ENCODE data around the gene TDRD9. TPM values are rescaled to one million over a fixed set of nuclear protein-coding genes. Genes with fewer than 3 reads are reported as not detected.

The TDRD9 gene
- total and polyA plus RNA-seq, 2 of the 4 experiments (the other 2 are of a cell fraction), result 0.07 to 0.18 TPM

GRCh38 chr14:104091927-104092771 is 163.9 kb downstream of the TDRD9 start:
- Histone ChIP-seq H3K9me3 (ENCODE audit: control insufficient read depth, insufficient read depth, low read length) (no peaks in the 10 kb centered on the region), H3K9ac (ENCODE audit: low read depth, low read length) (no peak overlapping the region), H4K5ac (ENCODE audit: low read depth, low read length) (no peak overlapping the region), H2BK5ac (ENCODE audit: low read depth, low read length, poor library complexity, severe bottlenecking) (no peak overlapping the region), H3K27me3 (ENCODE audit: control insufficient read depth, insufficient read depth, low read length) (no peaks in the 10 kb centered on the region; the same call in 1 of the 2 replicates), H4K20me1 (ENCODE audit: insufficient read depth, low read length) (no peaks in the 10 kb centered on the region), H3K4me2 (ENCODE audit: low read depth, low read length) (no peak overlapping the region), H3K4me1 (ENCODE audit: control insufficient read depth, insufficient read depth, low read length) (no peaks in the 10 kb centered on the region), H4K91ac (ENCODE audit: insufficient read depth, low read depth, low read length) (no peak overlapping the region), H2AK9ac (replicated peaks; ENCODE audit: low read depth, low read length, poor library complexity) (no peak overlapping the region), H3K18ac (ENCODE audit: low read depth, low read length) (no peak overlapping the region), H3K27ac (ENCODE audit: insufficient read depth, low read length) (no peak overlapping the region), H3K36me3 (ENCODE audit: control insufficient read depth, insufficient read depth, low read length) (no peaks in the 10 kb centered on the region), H3K56ac (ENCODE audit: extremely low read depth, insufficient read depth, low read length) (no peak overlapping the region), H2BK15ac (ENCODE audit: low read depth, low read length) (no peak overlapping the region), H3K14ac (replicated peaks; ENCODE audit: low read depth, low read length) (no peak overlapping the region), H4K8ac (ENCODE audit: low read depth in 2 of 2, low read length in 2 of 2) (no peak overlapping the region), H3K23ac (ENCODE audit: low read depth, low read length) (no peak overlapping the region), H2BK120ac (ENCODE audit: low read depth, low read length) (no peak overlapping the region), H3K4ac (ENCODE audit: low read depth, low read length) (no peak overlapping the region), H3K4me3 (ENCODE audit: insufficient read depth, low read depth, low read length) (no peak overlapping the region), H3K9me1 (ENCODE audit: insufficient read depth, low read length) (no peaks in the 10 kb centered on the region), H2AK5ac (ENCODE audit: low read depth, low read length) (no peak overlapping the region), H2BK20ac (ENCODE audit: low read depth, low read length) (no peak overlapping the region), H3K79me1 (ENCODE audit: low read depth in 1 of 2, low read length in 2 of 2) (no peaks in the 10 kb centered on the region), H2AFZ (replicated peaks; ENCODE audit: low read length, poor library complexity) (no peak overlapping the region)
- BruUV-seq (replicated peaks), result no TSS peak
- ATAC-seq (ENCODE audit: low read depth) (no peak), DNase-seq (no peak)
- in situ Hi-C loops (cut with MboI; ENCODE audit: low sequenced_read_pairs) (loop anchor here (25.0 kb wide), 2 partner anchors 470 to 545 kb away; no protein-coding TSS in a partner anchor), intact Hi-C loops (cut with micrococcal nuclease) (no loop called here), dilution Hi-C loops (cut with HindIII; ENCODE audit: low sequenced_read_pairs, unreplicated experiment) (no loop called here)
- ChIA-PET POLR2A (ENCODE audit: unreplicated experiment) (no interaction called here), CTCF (interaction anchor here (0.5 kb wide), 1 partner anchor 284 kb away, joined by 4 read pairs; no protein-coding TSS in a partner anchor)
- 60% methylated on average over 10 of the region's 23 CpGs; no CpG with 5 or more reads in 1 of the 2 experiments for WGBS, 2 experiments (ENCODE audit: extremely low coverage in 2 of 2, insufficient read length in 1 of 2)
- no peak for TF ChIP-seq BHLHE40 (IDR thresholded peaks at IDR 0.05; ENCODE audit: low read depth, low read length)
- TF ChIP-seq RCOR1 (IDR thresholded peaks at IDR 0.05; ENCODE audit: insufficient replicate concordance, low read length), result no peak
- TF ChIP-seq MAZ (IDR thresholded peaks at IDR 0.05; ENCODE audit: borderline replicate concordance, low read depth, low read length), result no peak
- TF ChIP-seq FOS (IDR thresholded peaks at IDR 0.05; ENCODE audit: low read depth, low read length), result no peak
- TF ChIP-seq SMC3 (IDR thresholded peaks at IDR 0.05; ENCODE audit: low read depth, low read length), result no peak
- TF ChIP-seq CHD1 (IDR thresholded peaks at IDR 0.05; ENCODE audit: low read depth, low read length), result no peak
- no peak for TF ChIP-seq CEBPB (IDR thresholded peaks at IDR 0.05; ENCODE audit: low read depth, low read length)
- no peak for TF ChIP-seq RFX5 (IDR thresholded peaks at IDR 0.05; ENCODE audit: low read depth, low read length)
- TF ChIP-seq, protein P1, sequence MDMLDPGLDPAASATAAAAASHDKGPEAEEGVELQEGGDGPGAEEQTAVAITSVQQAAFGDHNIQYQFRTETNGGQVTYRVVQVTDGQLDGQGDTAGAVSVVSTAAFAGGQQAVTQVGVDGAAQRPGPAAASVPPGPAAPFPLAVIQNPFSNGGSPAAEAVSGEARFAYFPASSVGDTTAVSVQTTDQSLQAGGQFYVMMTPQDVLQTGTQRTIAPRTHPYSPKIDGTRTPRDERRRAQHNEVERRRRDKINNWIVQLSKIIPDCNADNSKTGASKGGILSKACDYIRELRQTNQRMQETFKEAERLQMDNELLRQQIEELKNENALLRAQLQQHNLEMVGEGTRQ (IDR thresholded peaks at IDR 0.05; ENCODE audit: low read depth, low read length), result no peak
- TF ChIP-seq POLR2A (IDR thresholded peaks at IDR 0.05; ENCODE audit: low read depth, low read length), result no peak
- no peak for TF ChIP-seq RAD21 (IDR thresholded peaks at IDR 0.05; ENCODE audit: low read length)
- no peak for TF ChIP-seq MXI1 (IDR thresholded peaks at IDR 0.05; ENCODE audit: borderline replicate concordance, low read depth, low read length)
- no peak for TF ChIP-seq ELK1 (IDR thresholded peaks at IDR 0.05; ENCODE audit: borderline replicate concordance, low read depth, low read length)
- no peak for TF ChIP-seq CTCF (conservative IDR thresholded peaks at IDR 0.05; ENCODE audit: low read depth, low read length)
- TF ChIP-seq NFE2L2 (IDR thresholded peaks at IDR 0.05; ENCODE audit: low read depth, low read length), result no peak

All from IMR-90 (cell line).